Muscle layer of colon (tissue), 2 donors: ENCODE measurements around the gene GLS.

ENCODE experiments used
- H3K27ac ChIP-seq: one replicate; pipeline ENCODE4 v1.7.0; 2013; ENCODE audit warnings: low read depth, mild to moderate bottlenecking, low read length, moderate library complexity
- H3K27me3 ChIP-seq, 2 donors: one replicate each; pipeline ENCODE4 v1.7.0; 2013; ENCODE audit warnings: low read length in 2 of 2, mild to moderate bottlenecking in 2 of 2; ENCODE audit not compliant: insufficient read depth in 2 of 2, control insufficient read depth in 1 of 2
- H3K36me3 ChIP-seq: one replicate; pipeline ENCODE4 v1.7.0; 2013; ENCODE audit warnings: mild to moderate bottlenecking, low read length; ENCODE audit not compliant: insufficient read depth
- H3K4me1 ChIP-seq: one replicate; pipeline ENCODE4 v1.7.0; 2013; ENCODE audit warnings: mild to moderate bottlenecking, low read length; ENCODE audit not compliant: insufficient read depth
- H3K4me3 ChIP-seq, 2 donors: one replicate each; pipeline ENCODE4 v1.7.0; 2013; ENCODE audit warnings: low read length in 2 of 2, low read depth in 1 of 2, mild to moderate bottlenecking in 1 of 2, moderate library complexity in 1 of 2
- H3K9ac ChIP-seq: one replicate; pipeline ENCODE4 v1.7.0; 2013; ENCODE audit warnings: low read length
- H3K9me3 ChIP-seq: one replicate; pipeline ENCODE4 v1.7.0; 2013; ENCODE audit warnings: mild to moderate bottlenecking, low read length
- donor health status: abdominal sarcoma.
- donor health status: Adenocarcinoma of cecum.

The GLS gene

DNA sequence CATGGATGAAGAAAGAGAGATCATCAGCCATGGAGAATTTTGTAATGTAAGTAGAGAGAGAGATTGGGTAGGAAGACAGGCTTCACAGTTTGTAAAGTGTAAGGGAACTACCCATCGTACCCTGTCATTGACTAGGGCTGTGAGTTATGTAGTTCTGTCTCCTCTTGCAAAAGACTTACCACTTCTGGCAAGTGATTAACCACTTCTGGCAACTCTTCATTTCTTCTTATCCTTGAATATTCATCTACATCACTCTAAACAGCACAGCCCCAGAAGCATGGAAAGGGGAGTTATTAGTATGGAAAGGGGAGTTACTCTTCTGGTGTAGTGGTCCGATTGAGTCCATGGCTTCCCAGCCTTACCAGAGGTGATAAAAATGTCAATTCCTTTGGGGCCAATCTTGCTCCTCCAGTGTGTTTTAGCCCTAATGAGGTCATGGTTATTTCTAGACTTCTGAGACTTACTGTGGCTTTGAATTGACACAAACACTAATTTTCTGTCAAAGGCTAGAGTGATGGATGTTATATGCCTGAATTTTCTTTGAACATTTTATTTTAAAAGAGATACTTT lies 81.4 kb downstream of the GLS start:
- no peak overlapping the region for H3K27ac ChIP-seq
- no peak overlapping the region for H3K4me3 ChIP-seq
- H3K36me3 ChIP-seq: peaks cover 14% of the 10 kb centered on the region

DNA sequence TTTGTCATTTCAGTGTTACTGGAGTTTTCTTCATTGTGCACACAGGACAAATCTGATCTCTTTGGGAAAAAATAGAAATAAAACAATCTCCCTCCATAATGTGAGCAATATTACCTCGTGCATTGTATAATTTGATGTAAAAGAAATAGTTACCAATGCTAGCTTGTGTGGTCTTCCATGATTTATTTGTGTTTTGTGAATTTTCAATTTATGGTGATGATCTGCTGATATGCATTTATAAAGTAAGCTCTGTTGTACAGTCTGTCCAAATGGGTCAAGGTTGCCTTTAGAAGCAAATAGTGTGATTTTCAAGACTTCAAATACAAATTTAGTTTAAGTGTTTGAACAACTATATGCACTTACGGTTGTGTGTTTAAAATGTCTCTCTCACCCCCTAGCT lies 82.5 kb downstream of the GLS start:
- Histone ChIP-seq H3K9ac (no peak overlapping the region), H3K36me3 (peaks cover 14% of the 10 kb centered on the region), H3K27me3 (no peaks in the 10 kb centered on the region), H3K9me3 (no peaks in the 10 kb centered on the region), H3K4me3 (no peak overlapping the region), H3K27ac (no peak overlapping the region), H3K4me1 (no peaks in the 10 kb centered on the region)

More for the DNA sequence above, 81.4 kb downstream of the GLS start:
- no peak overlapping the region for H3K9ac ChIP-seq
- H3K27me3 ChIP-seq: no peaks in the 10 kb centered on the region
- H3K9me3 ChIP-seq: no peaks in the 10 kb centered on the region
- no peaks in the 10 kb centered on the region for H3K4me1 ChIP-seq

DNA sequence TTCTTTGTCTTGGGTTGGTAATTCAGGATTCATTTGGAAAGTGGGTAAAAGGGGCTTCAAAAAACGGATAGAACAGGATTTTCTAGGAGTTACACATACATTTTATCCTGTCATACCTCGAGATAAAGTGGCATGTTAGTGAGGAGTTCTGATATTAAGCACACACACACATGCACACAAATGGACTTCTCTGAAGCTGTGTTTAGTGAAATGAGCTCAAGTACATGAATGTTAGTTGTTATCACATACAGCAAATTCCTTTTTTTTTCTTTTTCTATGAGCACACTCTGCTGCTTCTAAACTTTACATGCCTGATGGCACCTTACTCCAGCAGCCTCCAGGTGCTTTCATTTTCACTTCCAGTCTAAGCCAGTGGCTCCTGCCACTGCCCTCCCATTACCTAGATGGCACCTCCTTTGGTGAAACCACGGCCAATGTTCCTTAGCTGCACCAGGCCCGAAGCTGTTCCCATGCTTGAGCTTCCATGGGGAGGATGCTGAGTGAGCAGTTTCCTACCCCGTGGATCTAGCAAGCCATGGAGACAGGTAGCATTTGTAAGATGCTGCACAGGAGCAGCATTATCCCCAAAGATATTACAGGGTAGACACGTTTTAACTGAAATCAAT lies 83.7 kb downstream of the GLS start:
- Histone ChIP-seq H3K4me1 (no peaks in the 10 kb centered on the region), H3K36me3 (peaks cover 14% of the 10 kb centered on the region), H3K9ac (no peak overlapping the region), H3K9me3 (no peaks in the 10 kb centered on the region), H3K27me3 (no peaks in the 10 kb centered on the region), H3K27ac (no peak overlapping the region), H3K4me3 (no peak overlapping the region)

DNA sequence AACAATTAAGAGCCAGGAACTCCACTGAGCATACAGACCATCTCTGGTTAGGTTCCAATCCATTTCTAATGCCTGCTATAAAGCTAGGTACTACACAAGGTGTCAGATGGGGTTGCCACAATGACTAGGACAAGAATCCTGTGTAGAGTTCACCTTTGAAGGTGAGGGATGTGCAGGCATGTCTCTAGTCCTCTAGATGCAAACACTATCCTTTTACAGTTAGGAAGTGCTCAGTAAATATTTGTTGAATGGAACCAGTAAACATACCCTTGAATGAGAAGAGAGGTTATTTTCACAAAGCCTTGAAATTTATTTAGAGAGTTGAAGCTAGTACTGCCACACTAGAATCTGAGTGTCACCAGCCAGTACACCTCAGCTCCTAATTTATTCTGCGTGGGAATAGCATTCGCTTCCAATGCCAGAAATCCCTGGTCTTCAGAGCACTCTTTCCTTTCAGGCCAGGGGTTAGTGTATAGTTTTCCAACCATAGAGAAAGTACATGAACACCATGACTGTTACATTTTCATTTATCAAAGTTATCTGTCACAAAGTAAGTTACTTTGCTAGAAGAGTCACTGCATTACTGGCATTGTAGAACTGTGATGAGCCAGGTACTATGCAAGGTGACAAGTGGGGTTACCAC lies 85.1 kb downstream of the GLS start:
- no peak overlapping the region for H3K9ac ChIP-seq
- H3K27ac ChIP-seq: no peak overlapping the region
- H3K36me3 ChIP-seq: peaks cover 25% of the 10 kb centered on the region
- H3K9me3 ChIP-seq: no peaks in the 10 kb centered on the region
- no peaks in the 10 kb centered on the region for H3K4me1 ChIP-seq
- no peaks in the 10 kb centered on the region for H3K27me3 ChIP-seq
- no peak overlapping the region for H3K4me3 ChIP-seq

DNA sequence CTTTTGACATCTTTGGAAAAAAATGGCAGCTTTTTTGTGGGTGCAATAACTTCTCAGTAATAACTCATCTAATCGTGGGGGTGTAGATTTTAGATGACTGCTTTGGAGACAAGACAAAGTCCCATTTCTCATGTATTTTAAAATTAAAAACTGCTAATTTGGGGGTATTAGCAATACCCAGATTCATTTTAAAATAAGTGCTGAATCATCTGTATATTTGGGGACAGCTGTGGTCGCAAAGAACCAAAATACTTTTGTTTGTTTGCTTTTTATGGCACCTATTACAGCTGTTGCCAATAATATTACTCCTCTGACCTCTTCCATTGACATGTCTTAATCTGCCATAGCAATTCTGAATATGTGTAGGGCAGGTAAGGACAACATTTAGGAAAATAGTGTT lies 87.9 kb downstream of the GLS start:
- Histone ChIP-seq H3K4me3 (no peak overlapping the region), H3K27me3 (no peaks in the 10 kb centered on the region), H3K9ac (no peak overlapping the region), H3K27ac (no peak overlapping the region), H3K4me1 (no peaks in the 10 kb centered on the region), H3K36me3 (peaks cover 43% of the 10 kb centered on the region), H3K9me3 (no peaks in the 10 kb centered on the region)

DNA sequence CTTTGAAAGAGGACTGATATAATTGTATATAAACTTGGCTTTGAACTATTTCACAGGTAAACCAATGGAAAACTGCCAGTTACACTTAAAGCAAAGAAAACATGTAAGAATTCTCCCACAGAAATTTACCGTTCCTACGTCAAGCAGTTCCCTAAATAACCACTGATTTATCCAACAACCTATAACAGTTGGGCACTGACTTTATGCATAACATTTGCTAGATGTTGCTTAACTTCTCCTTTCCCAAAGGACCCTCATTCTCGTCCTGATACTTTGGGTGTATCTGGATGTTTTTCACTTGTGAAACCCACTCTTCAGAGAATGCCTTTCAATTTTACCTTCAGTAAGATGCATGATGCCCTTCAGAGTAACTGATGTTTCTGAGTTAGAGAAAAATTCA lies 89.5 kb downstream of the GLS start:
- H3K27ac ChIP-seq: no peak overlapping the region
- H3K36me3 ChIP-seq: peaks cover 59% of the 10 kb centered on the region
- no peak overlapping the region for H3K4me3 ChIP-seq
- no peak overlapping the region for H3K9ac ChIP-seq
- H3K9me3 ChIP-seq: no peaks in the 10 kb centered on the region
- no peaks in the 10 kb centered on the region for H3K27me3 ChIP-seq
- H3K4me1 ChIP-seq: no peaks in the 10 kb centered on the region

DNA sequence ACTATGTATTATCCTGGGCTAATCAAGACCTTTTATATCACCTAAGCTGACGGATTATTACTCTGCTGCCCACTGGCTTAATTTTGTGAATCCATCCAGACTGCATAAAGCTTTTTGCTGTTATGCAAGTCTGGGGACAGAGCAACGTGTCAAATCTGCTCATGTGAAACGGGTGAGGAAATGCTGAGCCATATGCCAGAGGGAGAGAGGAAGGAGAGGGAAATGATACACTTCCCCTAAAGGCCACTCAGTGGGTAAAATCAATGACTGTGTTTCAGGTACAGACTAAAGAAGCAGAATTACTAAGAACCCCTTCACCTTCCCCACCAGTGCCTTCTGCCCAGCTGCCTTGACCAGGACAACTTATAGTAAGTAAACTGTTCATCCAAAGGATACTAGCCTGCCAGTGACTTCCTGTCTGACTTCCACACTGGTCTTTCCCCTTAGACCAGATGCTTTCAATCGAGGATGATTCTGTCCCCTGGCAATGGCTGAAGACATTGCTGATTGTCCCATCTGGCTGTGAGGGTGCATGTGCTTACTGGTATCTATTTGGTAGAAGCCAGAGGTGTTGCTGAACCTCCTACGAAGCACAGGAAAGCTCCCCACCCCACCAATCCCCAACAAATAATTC lies 90.4 kb downstream of the GLS start:
- Histone ChIP-seq H3K36me3 (peaks cover 61% of the 10 kb centered on the region), H3K27ac (no peak overlapping the region), H3K27me3 (no peaks in the 10 kb centered on the region), H3K4me3 (no peak overlapping the region), H3K9me3 (no peaks in the 10 kb centered on the region), H3K4me1 (no peaks in the 10 kb centered on the region), H3K9ac (no peak overlapping the region)

DNA sequence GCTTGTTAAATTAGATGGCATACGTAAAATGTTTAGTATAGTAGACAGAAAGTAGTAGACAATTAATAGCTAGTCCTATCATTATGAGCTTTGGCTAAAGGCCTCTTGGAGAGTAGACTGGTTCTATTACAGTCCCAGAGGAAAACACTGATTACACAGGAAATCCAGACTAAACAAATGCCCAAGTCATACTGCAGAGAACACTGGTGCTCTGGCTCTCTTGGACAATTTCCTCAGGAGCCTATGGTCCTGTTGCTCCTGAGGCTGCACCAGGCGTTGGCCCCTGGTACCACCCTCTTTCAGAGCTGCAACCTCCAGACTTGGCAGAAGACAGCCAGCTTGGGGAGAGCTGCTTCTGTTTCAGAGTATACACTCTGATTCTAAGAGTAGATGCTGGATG lies 91.6 kb downstream of the GLS start:
- peaks cover 72% of the 10 kb centered on the region for H3K36me3 ChIP-seq
- H3K4me1 ChIP-seq: no peaks in the 10 kb centered on the region
- H3K27ac ChIP-seq: no peak overlapping the region
- H3K4me3 ChIP-seq: no peak overlapping the region
- no peaks in the 10 kb centered on the region for H3K27me3 ChIP-seq
- no peaks in the 10 kb centered on the region for H3K9me3 ChIP-seq
- no peak overlapping the region for H3K9ac ChIP-seq

DNA sequence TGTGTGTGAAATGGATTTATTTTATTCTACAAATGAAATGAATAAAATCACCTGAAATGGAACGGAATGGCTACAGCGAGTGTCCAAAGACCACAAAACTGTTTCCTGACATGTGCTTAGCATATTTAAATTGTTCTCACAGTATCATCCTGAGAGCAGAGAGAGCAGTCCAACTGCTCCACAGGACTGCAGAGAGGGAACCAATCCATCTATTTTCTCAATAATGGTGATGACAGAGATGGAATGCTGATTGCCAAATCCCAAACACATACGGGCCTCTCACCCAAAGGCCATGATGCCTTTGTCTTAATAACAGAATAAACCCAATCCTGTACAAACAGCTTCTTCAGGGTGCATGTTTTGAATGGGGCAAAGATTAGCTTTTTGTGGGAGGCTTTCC lies 92.2 kb downstream of the GLS start:
- H3K4me1 ChIP-seq: no peaks in the 10 kb centered on the region
- no peak overlapping the region for H3K27ac ChIP-seq
- H3K4me3 ChIP-seq: no peak overlapping the region
- no peaks in the 10 kb centered on the region for H3K9me3 ChIP-seq
- no peaks in the 10 kb centered on the region for H3K27me3 ChIP-seq
- peaks cover 76% of the 10 kb centered on the region for H3K36me3 ChIP-seq
- H3K9ac ChIP-seq: no peak overlapping the region

DNA sequence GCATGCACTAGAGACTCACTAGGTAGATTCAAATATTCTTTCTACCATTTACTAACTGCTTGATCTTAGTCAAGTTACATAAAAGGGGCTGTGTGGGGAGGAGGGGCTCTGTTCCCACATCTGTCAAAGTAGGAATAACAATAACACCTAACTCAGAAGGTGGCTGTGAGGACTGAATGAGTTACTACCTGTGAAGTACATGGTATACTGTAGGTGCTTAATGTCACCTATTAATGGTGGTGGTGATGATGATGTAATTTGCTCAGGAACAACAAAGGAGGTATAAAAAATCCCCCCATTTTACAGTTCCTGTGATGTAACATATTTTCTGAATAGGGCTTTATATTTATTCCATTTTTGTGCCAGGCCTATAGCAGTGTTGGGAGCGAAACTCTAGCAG lies 92.6 kb downstream of the GLS start:
- Histone ChIP-seq H3K4me1 (no peaks in the 10 kb centered on the region), H3K9me3 (no peaks in the 10 kb centered on the region), H3K36me3 (peaks cover 80% of the 10 kb centered on the region), H3K27ac (no peak overlapping the region), H3K9ac (no peak overlapping the region), H3K4me3 (no peak overlapping the region), H3K27me3 (no peaks in the 10 kb centered on the region)

DNA sequence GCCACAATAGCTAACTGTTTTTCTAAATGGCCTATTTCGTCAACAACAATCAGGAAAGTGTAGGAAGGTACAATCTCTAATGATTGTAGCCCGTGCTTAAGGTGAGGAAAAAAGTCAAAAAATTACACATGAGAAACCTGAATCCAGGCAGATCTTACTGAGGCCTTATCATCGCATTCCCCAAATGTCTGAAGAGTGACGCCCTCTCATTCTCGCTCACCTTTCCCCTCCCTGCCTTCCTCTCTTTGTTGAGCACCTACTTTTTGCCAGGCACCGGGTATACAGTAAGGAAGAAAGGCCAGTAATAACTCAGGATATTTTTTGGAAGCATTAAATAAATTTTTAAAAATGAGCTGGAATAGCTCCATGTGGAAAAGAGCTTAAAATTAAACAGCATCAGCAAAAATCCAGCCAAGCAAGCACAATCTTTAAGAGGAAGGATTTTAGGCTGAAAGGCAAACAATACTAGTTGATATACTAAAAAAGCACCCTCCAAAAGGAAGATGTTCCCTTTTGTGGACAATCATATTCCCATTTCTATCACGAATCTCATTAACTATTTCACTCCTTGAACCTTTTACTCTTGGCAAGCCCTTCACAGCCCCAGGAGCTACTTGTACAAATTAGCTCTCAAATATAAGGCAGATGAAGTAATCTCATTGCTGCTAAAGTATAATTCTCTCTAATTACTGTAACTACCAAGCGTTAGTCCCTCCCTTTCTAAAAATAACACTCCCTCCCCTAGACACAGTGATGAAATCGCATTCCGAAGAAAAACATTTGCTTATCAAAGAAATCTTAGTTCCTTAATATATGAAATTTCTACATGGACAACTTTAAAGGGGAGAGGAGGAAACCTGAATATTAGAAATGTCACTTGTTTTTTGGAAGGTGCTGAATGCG lies 93.4 kb downstream of the GLS start:
- Histone ChIP-seq H3K4me3 (no peak overlapping the region), H3K36me3 (peaks cover 87% of the 10 kb centered on the region), H3K27me3 (no peaks in the 10 kb centered on the region), H3K4me1 (no peaks in the 10 kb centered on the region), H3K27ac (no peak overlapping the region), H3K9me3 (no peaks in the 10 kb centered on the region), H3K9ac (no peak overlapping the region)
